ENCODE data around the gene TRIM5.

GRCh38 chr11:5686426-5686825 lies 1.6 kb upstream of the TRIM5 start:
- TF ChIP-seq EP300 (IDR thresholded peaks at IDR 0.05) (no peak), CTCF (IDR thresholded peaks at IDR 0.05) (no peak), POLR2A (IDR thresholded peaks at IDR 0.05) (no peak)
